K562 (cell line): ENCODE results near the gene WDR18. TPM values are rescaled to one million over a fixed set of nuclear protein-coding genes. Genes with fewer than 3 reads are reported as not detected.

Experiments
- CBX8 ChIP-seq: fragments of 200-600 bp; sonication (generic); IDR thresholded peaks from 2 replicates; pipeline ENCODE4 v1.6.1; 2012; ENCODE audit warnings: borderline replicate concordance, mixed run types, low read depth, mild to moderate bottlenecking, moderate library complexity, mixed read lengths, low read length, control low read depth, inconsistent platforms; ENCODE audit not compliant: poor library complexity, severe bottlenecking; ENCODE audit errors: extremely low read depth
- CHCHD3 ChIP-seq: fragments of 250-450 bp; sonication (Bioruptor Pico); IDR thresholded peaks from 2 replicates; pipeline ENCODE4 v2.1.2; 2022; ENCODE audit warnings: mild to moderate bottlenecking
- EHMT2 ChIP-seq: fragments of 450-650 bp; IDR thresholded peaks from 2 replicates; pipeline ENCODE4 v1.6.1; 2018; ENCODE audit warnings: antibody characterized with exemption
- EP300 ChIP-seq: IDR thresholded peaks from 2 replicates; pipeline ENCODE4 v1.6.1; 2012; ENCODE audit warnings: low read length, improper control_type of control experiment
- GATAD2B ChIP-seq: fragments of 450-650 bp; IDR thresholded peaks from 2 replicates; pipeline ENCODE4 v1.6.1; 2017; ENCODE audit warnings: mild to moderate bottlenecking, borderline replicate concordance
- HDAC1 ChIP-seq, 2 experiments: fragments of 450-650 bp; IDR thresholded peaks; 2 replicates each; pipeline ENCODE4 v1.6.1; 2016 to 2017; ENCODE audit warnings: inconsistent platforms in 1 of 2, mild to moderate bottlenecking in 1 of 2, moderate library complexity in 1 of 2
- HLTF ChIP-seq: fragments of 450-650 bp; IDR thresholded peaks from 2 replicates; pipeline ENCODE4 v1.6.1; 2016
- MCM5 ChIP-seq: fragments of 450-650 bp; IDR thresholded peaks from 2 replicates; pipeline ENCODE4 v1.6.1; 2016; ENCODE audit warnings: low read depth
- PHF20 ChIP-seq: fragments of 450-650 bp; IDR thresholded peaks from 2 replicates; pipeline ENCODE4 v1.6.1; 2018; ENCODE audit not compliant: partially characterized antibody
- SLC30A9 ChIP-seq: fragments of 250-450 bp; sonication (Bioruptor Pico); IDR thresholded peaks from 2 replicates; pipeline ENCODE4 v1.8.0; 2022; ENCODE audit warnings: mild to moderate bottlenecking, moderate library complexity
- SPI1 ChIP-seq: IDR thresholded peaks from 2 replicates; pipeline ENCODE4 v1.6.1; 2011; ENCODE audit warnings: low read depth, low read length, control low read depth, borderline replicate concordance
- TAF7 ChIP-seq: fragments of 450-650 bp; IDR thresholded peaks from 2 replicates; pipeline ENCODE4 v1.6.1; 2016; ENCODE audit warnings: missing genetic modification characterization, missing compliant biosample characterization
- U2AF2 ChIP-seq: fragments of 200-400 bp; formaldehyde crosslinking; optimal IDR thresholded peaks from 2 replicates; pipeline ENCODE3; 2017; ENCODE audit warnings: low read depth, mild to moderate bottlenecking, low read length
- ZNF121 ChIP-seq: sonication (generic); formaldehyde crosslinking; conservative IDR thresholded peaks from 2 replicates; pipeline ENCODE4 v1.8.0; 2022; ENCODE audit warnings: missing genetic modification reagents
- ZNF134 ChIP-seq: fragments of 250-450 bp; sonication (Bioruptor Pico); conservative IDR thresholded peaks from 2 replicates; pipeline ENCODE4 v1.4.0; 2020
- ZNF175 ChIP-seq: fragments of 200-800 bp; sonication (Bioruptor generic); IDR thresholded peaks from 2 replicates; pipeline ENCODE4 v1.6.1; 2016; ENCODE audit warnings: low read depth, mild to moderate bottlenecking, missing genetic modification characterization, missing compliant biosample characterization
- ZNF347 ChIP-seq: fragments of 450-650 bp; formaldehyde crosslinking; IDR thresholded peaks from 2 replicates; pipeline ENCODE4 v1.4.0; 2020; ENCODE audit warnings: low read depth, mild to moderate bottlenecking, moderate library complexity
- ZNF354B ChIP-seq: fragments of 250-450 bp; sonication (Bioruptor Pico); IDR thresholded peaks from 2 replicates; pipeline ENCODE4 v1.4.0; 2020
- ZNF717 ChIP-seq: fragments of 250-450 bp; sonication (Bioruptor Pico); IDR thresholded peaks from 2 replicates; pipeline ENCODE4 v1.5.0; 2021
- polyA plus RNA-seq, 8 experiments: library from polyadenylated mRNA; depleted of rRNA in 4 of 8; stranded (reverse) in 5 of 8; unstranded in 3 of 8; fragments of >200 nt; fragmentation: Nextera tagmentation in 2 of 8; fragmentation: Illumina TruSeq in 1 of 8; extraction: Ambion mirVana in 2 of 8; extraction: Trizol in 1 of 8; gene quantifications; 2 replicates each; pipeline versions ENCODE4 v1.2.1 to v1.2.3, GENCODE V29; 2011 to 2014; ENCODE audit warnings: inconsistent platforms in 1 of 8, missing spikeins in 1 of 8
- total RNA-seq, 7 experiments: library from RNA; depleted of rRNA in 6 of 7; stranded (reverse); fragments of >200 nt in 6 of 7; fragmentation: Illumina TruSeq in 2 of 7; extraction: Trizol in 2 of 7; gene quantifications; 2 replicates each; pipeline versions ENCODE4 v1.2.1 to v1.2.3, GENCODE V29; 2011 to 2021; ENCODE audit warnings: low replicate concordance in 1 of 7
- TF ChIP-seq, protein P1 (sequence below): sonication (generic); formaldehyde crosslinking; IDR thresholded peaks from 2 replicates; pipeline ENCODE4 v1.8.1; 2023; ENCODE audit warnings: mild to moderate bottlenecking, missing genetic modification reagents, moderate library complexity
- TF ChIP-seq, protein P2 (sequence below): fragments of 250-450 bp; sonication (Bioruptor Pico); IDR thresholded peaks from 2 replicates; pipeline ENCODE4 v1.5.0; 2021
- TF ChIP-seq, protein P3 (sequence below): fragments of 200-800 bp; sonication (Bioruptor generic); IDR thresholded peaks from 2 replicates; pipeline ENCODE4 v1.6.1; 2016; ENCODE audit warnings: missing genetic modification characterization, missing compliant biosample characterization
- TF ChIP-seq, protein P4 (sequence below): sonication (generic); formaldehyde crosslinking; IDR thresholded peaks from 2 replicates; pipeline ENCODE4 v1.5.0; 2020; ENCODE audit warnings: missing genetic modification reagents

The WDR18 gene
- total and polyA plus RNA-seq, 9 of the 15 experiments (the other 6 are each of a cell fraction or from before 2014, with no cell fraction given), result 0.65 to 181 (median 30.1) TPM

DNA sequence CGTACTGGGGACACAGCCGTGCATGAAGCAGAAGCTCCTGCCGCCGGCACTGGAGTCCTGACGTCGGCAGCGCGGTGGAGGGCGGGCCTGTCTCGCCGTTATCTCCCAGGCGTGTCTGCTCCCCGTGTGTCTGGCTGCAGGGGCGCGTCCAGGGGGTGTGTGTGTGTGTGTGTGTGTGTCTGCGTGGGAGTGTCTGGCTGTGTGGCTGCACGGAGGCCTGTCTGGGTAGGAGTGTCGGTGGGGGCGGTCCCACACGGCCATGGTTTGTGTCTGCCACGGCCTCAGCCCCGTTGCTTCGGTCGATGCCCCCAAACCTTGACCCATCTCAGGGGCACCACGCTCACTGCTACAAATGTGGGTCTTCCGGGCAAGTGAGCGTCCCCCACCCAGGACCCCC is 40.0 kb upstream of the WDR18 start (continued):
- no peak for TF ChIP-seq ZNF717 (CRISPR knock-in tag)
- peak; percentile 52; the same call in 1 of the 2 replicates for TF ChIP-seq GATAD2B
- no peak for TF ChIP-seq ZNF175
- TF ChIP-seq U2AF2, result no peak
- TF ChIP-seq EP300, result peak; percentile 78
- no peak for TF ChIP-seq MCM5
- no peak for TF ChIP-seq CHCHD3
- TF ChIP-seq EHMT2, result no peak
- peak; percentile 100 for TF ChIP-seq ZNF121
- TF ChIP-seq, protein P1, sequence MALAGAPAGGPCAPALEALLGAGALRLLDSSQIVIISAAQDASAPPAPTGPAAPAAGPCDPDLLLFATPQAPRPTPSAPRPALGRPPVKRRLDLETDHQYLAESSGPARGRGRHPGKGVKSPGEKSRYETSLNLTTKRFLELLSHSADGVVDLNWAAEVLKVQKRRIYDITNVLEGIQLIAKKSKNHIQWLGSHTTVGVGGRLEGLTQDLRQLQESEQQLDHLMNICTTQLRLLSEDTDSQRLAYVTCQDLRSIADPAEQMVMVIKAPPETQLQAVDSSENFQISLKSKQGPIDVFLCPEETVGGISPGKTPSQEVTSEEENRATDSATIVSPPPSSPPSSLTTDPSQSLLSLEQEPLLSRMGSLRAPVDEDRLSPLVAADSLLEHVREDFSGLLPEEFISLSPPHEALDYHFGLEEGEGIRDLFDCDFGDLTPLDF (CRISPR knock-in tag), result no peak
- TF ChIP-seq CBX8, result no peak
- TF ChIP-seq, protein P2, sequence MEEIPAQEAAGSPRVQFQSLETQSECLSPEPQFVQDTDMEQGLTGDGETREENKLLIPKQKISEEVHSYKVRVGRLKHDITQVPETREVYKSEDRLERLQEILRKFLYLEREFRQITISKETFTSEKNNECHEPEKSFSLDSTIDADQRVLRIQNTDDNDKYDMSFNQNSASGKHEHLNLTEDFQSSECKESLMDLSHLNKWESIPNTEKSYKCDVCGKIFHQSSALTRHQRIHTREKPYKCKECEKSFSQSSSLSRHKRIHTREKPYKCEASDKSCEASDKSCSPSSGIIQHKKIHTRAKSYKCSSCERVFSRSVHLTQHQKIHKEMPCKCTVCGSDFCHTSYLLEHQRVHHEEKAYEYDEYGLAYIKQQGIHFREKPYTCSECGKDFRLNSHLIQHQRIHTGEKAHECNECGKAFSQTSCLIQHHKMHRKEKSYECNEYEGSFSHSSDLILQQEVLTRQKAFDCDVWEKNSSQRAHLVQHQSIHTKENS (CRISPR knock-in tag), result no peak
- TF ChIP-seq TAF7 (tag), result no peak
- TF ChIP-seq, protein P3, sequence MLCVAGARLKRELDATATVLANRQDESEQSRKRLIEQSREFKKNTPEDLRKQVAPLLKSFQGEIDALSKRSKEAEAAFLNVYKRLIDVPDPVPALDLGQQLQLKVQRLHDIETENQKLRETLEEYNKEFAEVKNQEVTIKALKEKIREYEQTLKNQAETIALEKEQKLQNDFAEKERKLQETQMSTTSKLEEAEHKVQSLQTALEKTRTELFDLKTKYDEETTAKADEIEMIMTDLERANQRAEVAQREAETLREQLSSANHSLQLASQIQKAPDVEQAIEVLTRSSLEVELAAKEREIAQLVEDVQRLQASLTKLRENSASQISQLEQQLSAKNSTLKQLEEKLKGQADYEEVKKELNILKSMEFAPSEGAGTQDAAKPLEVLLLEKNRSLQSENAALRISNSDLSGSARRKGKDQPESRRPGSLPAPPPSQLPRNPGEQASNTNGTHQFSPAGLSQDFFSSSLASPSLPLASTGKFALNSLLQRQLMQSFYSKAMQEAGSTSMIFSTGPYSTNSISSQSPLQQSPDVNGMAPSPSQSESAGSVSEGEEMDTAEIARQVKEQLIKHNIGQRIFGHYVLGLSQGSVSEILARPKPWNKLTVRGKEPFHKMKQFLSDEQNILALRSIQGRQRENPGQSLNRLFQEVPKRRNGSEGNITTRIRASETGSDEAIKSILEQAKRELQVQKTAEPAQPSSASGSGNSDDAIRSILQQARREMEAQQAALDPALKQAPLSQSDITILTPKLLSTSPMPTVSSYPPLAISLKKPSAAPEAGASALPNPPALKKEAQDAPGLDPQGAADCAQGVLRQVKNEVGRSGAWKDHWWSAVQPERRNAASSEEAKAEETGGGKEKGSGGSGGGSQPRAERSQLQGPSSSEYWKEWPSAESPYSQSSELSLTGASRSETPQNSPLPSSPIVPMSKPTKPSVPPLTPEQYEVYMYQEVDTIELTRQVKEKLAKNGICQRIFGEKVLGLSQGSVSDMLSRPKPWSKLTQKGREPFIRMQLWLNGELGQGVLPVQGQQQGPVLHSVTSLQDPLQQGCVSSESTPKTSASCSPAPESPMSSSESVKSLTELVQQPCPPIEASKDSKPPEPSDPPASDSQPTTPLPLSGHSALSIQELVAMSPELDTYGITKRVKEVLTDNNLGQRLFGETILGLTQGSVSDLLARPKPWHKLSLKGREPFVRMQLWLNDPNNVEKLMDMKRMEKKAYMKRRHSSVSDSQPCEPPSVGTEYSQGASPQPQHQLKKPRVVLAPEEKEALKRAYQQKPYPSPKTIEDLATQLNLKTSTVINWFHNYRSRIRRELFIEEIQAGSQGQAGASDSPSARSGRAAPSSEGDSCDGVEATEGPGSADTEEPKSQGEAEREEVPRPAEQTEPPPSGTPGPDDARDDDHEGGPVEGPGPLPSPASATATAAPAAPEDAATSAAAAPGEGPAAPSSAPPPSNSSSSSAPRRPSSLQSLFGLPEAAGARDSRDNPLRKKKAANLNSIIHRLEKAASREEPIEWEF (CRISPR knock-in tag), result no peak
- TF ChIP-seq SPI1, result no peak
- TF ChIP-seq HDAC1 (IDR thresholded peaks at IDR 0.05), result peak in 1 of 2 experiments; percentile 96; a peak in 2 of 4 replicates
- TF ChIP-seq, protein P4, sequence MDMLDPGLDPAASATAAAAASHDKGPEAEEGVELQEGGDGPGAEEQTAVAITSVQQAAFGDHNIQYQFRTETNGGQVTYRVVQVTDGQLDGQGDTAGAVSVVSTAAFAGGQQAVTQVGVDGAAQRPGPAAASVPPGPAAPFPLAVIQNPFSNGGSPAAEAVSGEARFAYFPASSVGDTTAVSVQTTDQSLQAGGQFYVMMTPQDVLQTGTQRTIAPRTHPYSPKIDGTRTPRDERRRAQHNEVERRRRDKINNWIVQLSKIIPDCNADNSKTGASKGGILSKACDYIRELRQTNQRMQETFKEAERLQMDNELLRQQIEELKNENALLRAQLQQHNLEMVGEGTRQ (CRISPR knock-in tag), result no peak
- no peak for TF ChIP-seq SLC30A9 (CRISPR knock-in tag)
- TF ChIP-seq PHF20, result peak; percentile 44
- TF ChIP-seq ZNF347 (CRISPR knock-in tag), result no peak
- no peak for TF ChIP-seq ZNF354B
- no peak for TF ChIP-seq ZNF134 (CRISPR knock-in tag)
- TF ChIP-seq HLTF, result no peak
